Fibroblast of lung (primary cell): ENCODE data around the gene DNAH9. TPM values are rescaled to one million over a fixed set of nuclear protein-coding genes. Genes with fewer than 3 reads are reported as not detected.

Source experiments
- DNase-seq, 2 donors: peaks; one replicate each; pipeline versions ENCODE4 v3.0.0 to v3.0.0-alpha.2; 2010; ENCODE audit warnings: low read depth in 2 of 2
- H2AFZ ChIP-seq: 2 replicates; pipeline ENCODE4 v1.5.1; 2012; ENCODE audit warnings: low read length, control low read depth, inconsistent platforms
- H3K27ac ChIP-seq: 2 replicates; pipeline ENCODE4 v1.5.1; 2011; ENCODE audit warnings: low read length, control low read depth; ENCODE audit not compliant: insufficient read depth
- H3K27me3 ChIP-seq: 2 replicates; pipeline ENCODE4 v1.5.1; 2011; ENCODE audit warnings: mild to moderate bottlenecking, low read length; ENCODE audit not compliant: control insufficient read depth, insufficient read depth
- H3K36me3 ChIP-seq: 2 replicates; pipeline ENCODE4 v1.5.1; 2011; ENCODE audit warnings: low read length; ENCODE audit not compliant: control insufficient read depth, insufficient read depth
- H3K4me1 ChIP-seq: 2 replicates; pipeline ENCODE4 v1.5.1; 2011; ENCODE audit warnings: low read length; ENCODE audit not compliant: control insufficient read depth, insufficient read depth; ENCODE audit errors: extremely low read depth
- H3K4me2 ChIP-seq: 2 replicates; pipeline ENCODE4 v1.5.1; 2011; ENCODE audit warnings: low read length, control low read depth; ENCODE audit not compliant: insufficient read depth; ENCODE audit errors: extremely low read depth
- H3K4me3 ChIP-seq, 4 experiments: fragments of 200-600 bp in 1 of 4; sonication (generic) in 1 of 4; replicated peaks in 1 of 4; 2 replicates each; pipeline ENCODE4 v1.5.1; 2011 to 2016; ENCODE audit warnings: low read length in 4 of 4, low read depth in 3 of 4, mild to moderate bottlenecking in 3 of 4, control low read depth in 2 of 4, inconsistent platforms in 1 of 4, mixed read lengths in 1 of 4; ENCODE audit not compliant: insufficient read depth in 1 of 4; ENCODE audit errors: control extremely low read depth in 1 of 4
- H3K79me2 ChIP-seq: 2 replicates; pipeline ENCODE4 v1.5.1; 2012; ENCODE audit warnings: mild to moderate bottlenecking, low read length, inconsistent platforms; ENCODE audit not compliant: control insufficient read depth, insufficient read depth
- H3K9ac ChIP-seq: 2 replicates; pipeline ENCODE4 v1.5.1; 2011; ENCODE audit warnings: mild to moderate bottlenecking, low read length, control low read depth; ENCODE audit not compliant: insufficient read depth
- H3K9me3 ChIP-seq: 2 replicates; pipeline ENCODE4 v1.5.1; 2012; ENCODE audit warnings: low read depth, low read length; ENCODE audit not compliant: control insufficient read depth, insufficient read depth
- H4K20me1 ChIP-seq: 2 replicates; pipeline ENCODE4 v1.5.1; 2011; ENCODE audit warnings: low read length; ENCODE audit not compliant: control insufficient read depth, insufficient read depth; ENCODE audit errors: extremely low read depth
- EZH2 ChIP-seq: IDR thresholded peaks from 2 replicates; pipeline ENCODE4 v1.5.1; 2012; ENCODE audit warnings: low read length, control low read depth, mild to moderate bottlenecking; ENCODE audit errors: missing control alignments
- polyA plus RNA-seq, 2 donors: library from polyadenylated mRNA; depleted of rRNA in 1 of 2; stranded (reverse) in 1 of 2; unstranded in 1 of 2; fragments of >200 nt; gene quantifications; 2 replicates each; pipeline ENCODE4 v1.2.1, GENCODE V29; 2011 to 2012; ENCODE audit warnings: missing spikeins in 1 of 2
- total RNA-seq: library from RNA; depleted of rRNA; stranded (reverse); fragments of >200 nt; gene quantifications from 2 replicates; pipeline ENCODE4 v1.2.1, GENCODE V29; 2014
- TF ChIP-seq, protein P1 (sequence below), 2 donors: IDR thresholded peaks in 1 of 2; conservative IDR thresholded peaks in 1 of 2; 1 replicate in 1 of 2; 2 replicates in 1 of 2; pipeline ENCODE4 v1.5.1; 2011 to 2012; ENCODE audit warnings: low read length in 2 of 2, control low read depth in 1 of 2, inconsistent platforms in 1 of 2, low read depth in 1 of 2, mild to moderate bottlenecking in 1 of 2

The DNAH9 gene
- total and polyA plus RNA-seq, 2 donors (not counting 1 experiment from before 2014, with no cell fraction given): not detected

- Histone ChIP-seq H4K20me1 (no peaks in the 10 kb centered on the region), H3K79me2 (no peaks in the 10 kb centered on the region), H3K36me3 (no peaks in the 10 kb centered on the region), H3K9ac (no peak overlapping the region), H3K4me3 (no peak overlapping the region), H2AFZ (no peak overlapping the region), H3K27ac (no peak overlapping the region), H3K27me3 (no peaks in the 10 kb centered on the region), H3K4me1 (no peaks in the 10 kb centered on the region), H3K9me3 (no peaks in the 10 kb centered on the region), H3K4me2 (no peak overlapping the region)
- no peak for TF ChIP-seq EZH2
- TF ChIP-seq, protein P1, sequence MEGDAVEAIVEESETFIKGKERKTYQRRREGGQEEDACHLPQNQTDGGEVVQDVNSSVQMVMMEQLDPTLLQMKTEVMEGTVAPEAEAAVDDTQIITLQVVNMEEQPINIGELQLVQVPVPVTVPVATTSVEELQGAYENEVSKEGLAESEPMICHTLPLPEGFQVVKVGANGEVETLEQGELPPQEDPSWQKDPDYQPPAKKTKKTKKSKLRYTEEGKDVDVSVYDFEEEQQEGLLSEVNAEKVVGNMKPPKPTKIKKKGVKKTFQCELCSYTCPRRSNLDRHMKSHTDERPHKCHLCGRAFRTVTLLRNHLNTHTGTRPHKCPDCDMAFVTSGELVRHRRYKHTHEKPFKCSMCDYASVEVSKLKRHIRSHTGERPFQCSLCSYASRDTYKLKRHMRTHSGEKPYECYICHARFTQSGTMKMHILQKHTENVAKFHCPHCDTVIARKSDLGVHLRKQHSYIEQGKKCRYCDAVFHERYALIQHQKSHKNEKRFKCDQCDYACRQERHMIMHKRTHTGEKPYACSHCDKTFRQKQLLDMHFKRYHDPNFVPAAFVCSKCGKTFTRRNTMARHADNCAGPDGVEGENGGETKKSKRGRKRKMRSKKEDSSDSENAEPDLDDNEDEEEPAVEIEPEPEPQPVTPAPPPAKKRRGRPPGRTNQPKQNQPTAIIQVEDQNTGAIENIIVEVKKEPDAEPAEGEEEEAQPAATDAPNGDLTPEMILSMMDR (conservative IDR thresholded peaks at IDR 0.05 in 1 of 2, IDR thresholded peaks at IDR 0.05 in 1 of 2; ENCODE audit: low read depth in 1 of 2, low read length in 2 of 2): no peak
- DNase-seq: no peak
Measured at GRCh38 chr17:11871773-11872172, 273.5 kb downstream of the DNAH9 start.

DNA sequence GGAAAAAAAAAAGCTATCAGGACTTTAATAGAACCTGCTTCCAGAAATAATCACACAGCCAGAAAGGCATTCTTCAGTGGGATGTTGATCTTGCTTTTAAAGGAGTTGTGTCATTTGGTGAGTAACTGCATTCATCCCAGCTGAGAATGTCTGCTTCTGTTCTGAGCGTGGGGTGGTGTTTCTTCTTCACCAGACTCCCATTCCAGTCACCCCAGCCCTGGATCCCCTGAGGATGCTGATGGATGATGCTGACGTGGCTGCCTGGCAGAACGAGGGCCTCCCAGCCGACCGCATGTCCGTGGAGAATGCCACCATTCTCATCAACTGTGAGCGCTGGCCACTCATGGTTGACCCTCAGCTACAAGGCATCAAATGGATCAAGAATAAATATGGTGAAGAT is 276.5 kb downstream of the DNAH9 start:
- H3K4me3 ChIP-seq: no peak overlapping the region
- H3K4me2 ChIP-seq: no peak overlapping the region
- no peak overlapping the region for H3K9ac ChIP-seq
- DNase-seq: no peak
- TF ChIP-seq, protein P1 (conservative IDR thresholded peaks at IDR 0.05 in 1 of 2, IDR thresholded peaks at IDR 0.05 in 1 of 2; ENCODE audit: low read depth in 1 of 2, low read length in 2 of 2): no peak
- no peak for TF ChIP-seq EZH2
- H4K20me1 ChIP-seq: no peaks in the 10 kb centered on the region
- no peaks in the 10 kb centered on the region for H3K36me3 ChIP-seq
- no peaks in the 10 kb centered on the region for H3K79me2 ChIP-seq
- H3K27me3 ChIP-seq: no peaks in the 10 kb centered on the region
- no peaks in the 10 kb centered on the region for H3K9me3 ChIP-seq
- H3K4me1 ChIP-seq: no peaks in the 10 kb centered on the region
- H3K27ac ChIP-seq: no peak overlapping the region
- no peak overlapping the region for H2AFZ ChIP-seq

DNA sequence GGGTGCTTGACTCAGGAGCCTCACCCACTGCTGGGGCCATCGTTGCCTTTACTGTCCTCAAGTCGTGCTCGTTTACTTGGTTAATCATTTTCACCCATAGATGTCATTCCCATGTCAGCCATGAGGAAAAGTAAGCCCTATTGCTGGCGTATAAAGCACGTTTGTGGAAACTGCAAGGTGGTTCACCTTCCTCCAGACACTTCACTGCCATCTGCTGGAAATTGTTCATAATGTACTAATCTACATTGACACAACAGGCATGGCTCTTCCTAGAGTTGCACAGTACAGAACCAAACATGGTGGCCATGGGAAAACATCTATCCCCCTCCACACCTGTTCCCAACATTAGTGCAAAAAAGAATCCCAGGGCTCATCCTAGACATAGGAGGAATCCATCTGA is 282.4 kb downstream of the DNAH9 start:
- Histone ChIP-seq H3K4me3 (no peak overlapping the region), H2AFZ (no peak overlapping the region), H3K9me3 (no peaks in the 10 kb centered on the region), H3K9ac (no peak overlapping the region), H3K27ac (no peak overlapping the region), H3K79me2 (no peaks in the 10 kb centered on the region), H3K27me3 (no peaks in the 10 kb centered on the region), H4K20me1 (no peaks in the 10 kb centered on the region), H3K4me2 (no peak overlapping the region), H3K4me1 (no peaks in the 10 kb centered on the region), H3K36me3 (no peaks in the 10 kb centered on the region)
- TF ChIP-seq EZH2: no peak
- TF ChIP-seq, protein P1 (conservative IDR thresholded peaks at IDR 0.05 in 1 of 2, IDR thresholded peaks at IDR 0.05 in 1 of 2; ENCODE audit: low read depth in 1 of 2, low read length in 2 of 2): no peak
- DNase-seq: no peak
